ENCODE results near the gene MRPL51. TPM values are rescaled to one million over a fixed set of nuclear protein-coding genes. Genes with fewer than 3 reads are reported as not detected.

The MRPL51 gene
- total and polyA plus RNA-seq, 2 donors (not counting 1 experiment from before 2014, with no cell fraction given) = 18.6 to 72.6 TPM

DNA sequence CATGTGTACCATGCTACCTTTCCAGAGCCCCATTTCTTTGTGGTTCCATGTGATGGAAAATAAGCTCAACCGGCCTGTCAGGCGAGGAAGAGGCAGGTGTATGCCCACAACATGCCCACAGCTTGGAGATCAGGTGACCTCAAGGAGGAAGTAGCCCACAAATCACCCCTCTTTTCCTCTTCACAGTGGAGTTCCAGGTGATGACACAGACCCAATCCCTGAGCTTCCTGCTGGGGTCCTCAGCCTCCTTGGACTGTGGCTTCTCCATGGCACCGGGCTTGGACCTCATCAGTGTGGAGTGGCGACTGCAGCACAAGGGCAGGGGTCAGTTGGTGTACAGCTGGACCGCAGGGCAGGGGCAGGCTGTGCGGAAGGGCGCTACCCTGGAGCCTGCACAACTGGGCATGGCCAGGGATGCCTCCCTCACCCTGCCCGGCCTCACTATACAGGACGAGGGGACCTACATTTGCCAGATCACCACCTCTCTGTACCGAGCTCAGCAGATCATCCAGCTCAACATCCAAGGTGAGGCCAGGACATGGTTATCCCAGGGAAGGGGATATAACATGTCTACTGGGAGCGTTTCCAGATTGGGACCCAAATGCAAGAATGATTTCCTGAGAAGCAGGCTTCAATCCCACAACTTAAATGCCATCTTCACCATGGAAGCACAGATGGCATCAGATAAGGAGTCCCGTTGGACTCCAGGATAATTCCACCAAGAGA, 35.7 kb downstream of the MRPL51 start:
- H3K27me3 ChIP-seq (replicated peaks in 1 of 4; ENCODE audit: control extremely low read depth in 1 of 4, control insufficient read depth in 3 of 4, insufficient read depth in 4 of 4, low read length in 3 of 4) = no peaks in the 10 kb centered on the region
- peak overlapping the region in 1 of 2 donors; percentile 64 for H3K27ac ChIP-seq (ENCODE audit: low read length in 2 of 2)
- no peak overlapping the region for H2AFZ ChIP-seq (ENCODE audit: insufficient read depth, low read depth, low read length, poor library complexity, severe bottlenecking)
- Mint-ChIP-seq H3K27ac (peak overlapping the region; percentile 76), H3K27me3 (no peaks in the 10 kb centered on the region), H3K9me3 (ENCODE audit: insufficient read depth) (no peaks in the 10 kb centered on the region), H3K4me1 (peaks cover 72% of the 10 kb centered on the region), H3K4me3 (peak overlapping the region; percentile 29)
- H3K9me3 ChIP-seq (ENCODE audit: control extremely low read depth in 1 of 3, control insufficient read depth in 2 of 3, insufficient read depth in 1 of 3, low read length in 2 of 3) = no peaks in the 10 kb centered on the region
- DNase-seq (no peak), ATAC-seq (ENCODE audit: low read depth) (no peak)
- H3K4me3 ChIP-seq (ENCODE audit: control extremely low read depth in 1 of 5, extremely low read depth in 1 of 5, insufficient read depth in 1 of 5, low read depth in 2 of 5, low read length in 4 of 5) = no peak overlapping the region
- no peaks in the 10 kb centered on the region for H4K20me1 ChIP-seq (ENCODE audit: control insufficient read depth, insufficient read depth, low read length, poor library complexity, severe bottlenecking)
- intact Hi-C loops (cut with micrococcal nuclease) = no loop called here
- H3K36me3 ChIP-seq (replicated peaks in 1 of 2; ENCODE audit: control extremely low read depth in 1 of 2, control insufficient read depth in 1 of 2, extremely low read depth in 1 of 2, insufficient read depth in 2 of 2, low read length in 1 of 2) = peaks cover 2 to 72% of the 10 kb centered on the region in 2 experiments
- no peak overlapping the region for H3K4me2 ChIP-seq (replicated peaks; ENCODE audit: low read depth, low read length, poor library complexity, severe bottlenecking)
- H3K9ac ChIP-seq (ENCODE audit: low read length) = no peak overlapping the region
- TF ChIP-seq, protein P1, sequence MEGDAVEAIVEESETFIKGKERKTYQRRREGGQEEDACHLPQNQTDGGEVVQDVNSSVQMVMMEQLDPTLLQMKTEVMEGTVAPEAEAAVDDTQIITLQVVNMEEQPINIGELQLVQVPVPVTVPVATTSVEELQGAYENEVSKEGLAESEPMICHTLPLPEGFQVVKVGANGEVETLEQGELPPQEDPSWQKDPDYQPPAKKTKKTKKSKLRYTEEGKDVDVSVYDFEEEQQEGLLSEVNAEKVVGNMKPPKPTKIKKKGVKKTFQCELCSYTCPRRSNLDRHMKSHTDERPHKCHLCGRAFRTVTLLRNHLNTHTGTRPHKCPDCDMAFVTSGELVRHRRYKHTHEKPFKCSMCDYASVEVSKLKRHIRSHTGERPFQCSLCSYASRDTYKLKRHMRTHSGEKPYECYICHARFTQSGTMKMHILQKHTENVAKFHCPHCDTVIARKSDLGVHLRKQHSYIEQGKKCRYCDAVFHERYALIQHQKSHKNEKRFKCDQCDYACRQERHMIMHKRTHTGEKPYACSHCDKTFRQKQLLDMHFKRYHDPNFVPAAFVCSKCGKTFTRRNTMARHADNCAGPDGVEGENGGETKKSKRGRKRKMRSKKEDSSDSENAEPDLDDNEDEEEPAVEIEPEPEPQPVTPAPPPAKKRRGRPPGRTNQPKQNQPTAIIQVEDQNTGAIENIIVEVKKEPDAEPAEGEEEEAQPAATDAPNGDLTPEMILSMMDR (IDR thresholded peaks at IDR 0.05) = no peak
- TF ChIP-seq EZH2 (IDR thresholded peaks at IDR 0.05; ENCODE audit: borderline replicate concordance, insufficient read depth, low read depth, low read length, poor library complexity, severe bottlenecking) = no peak
- 97% methylated on average over 9 of the region's 12 CpGs for WGBS (ENCODE audit: insufficient coverage)
- peaks cover 58% of the 10 kb centered on the region for H3K79me2 ChIP-seq (ENCODE audit: control insufficient read depth, insufficient read depth, low read length)
- POLR2A ChIA-PET = interaction anchor here (0.6 to 1.2 kb wide), 5 partner anchors 11 to 239 kb away, joined by 3 to 7 read pairs (median 4); partner anchors contain the start of gene CD27
- H3K4me1 ChIP-seq (ENCODE audit: control insufficient read depth in 2 of 2, insufficient read depth in 2 of 2, low read length in 2 of 2) = peaks cover 54 to 71% of the 10 kb centered on the region in 2 donors
- CTCF ChIA-PET = interaction anchor here (0.9 to 2.1 kb wide), 6 partner anchors 8 to 80 kb away, joined by 3 to 14 read pairs (median 6); no protein-coding TSS in a partner anchor
